HepG2 (cell line): ENCODE measurements around the gene TBC1D21.

Source experiments
- HES4 ChIP-seq: sonication (generic); formaldehyde crosslinking; IDR thresholded peaks from 2 replicates; pipeline ENCODE4 v1.9.0; 2021; ENCODE audit warnings: mild to moderate bottlenecking, missing genetic modification reagents, borderline replicate concordance
- POLR2A ChIP-seq, 2 experiments: IDR thresholded peaks; 2 replicates each; pipeline ENCODE4 v1.6.1; 2011; ENCODE audit warnings: low read depth in 2 of 2, low read length in 2 of 2, mild to moderate bottlenecking in 1 of 2, moderate library complexity in 1 of 2; ENCODE audit not compliant: insufficient read depth in 1 of 2
- RAD51 ChIP-seq: fragments of 450-650 bp; IDR thresholded peaks from 2 replicates; pipeline ENCODE4 v1.6.1; 2016; ENCODE audit warnings: borderline replicate concordance
- SMC3 ChIP-seq: IDR thresholded peaks from 2 replicates; pipeline ENCODE4 v1.6.1; 2011; ENCODE audit warnings: low read length, improper control_type of control experiment
- TF ChIP-seq, protein P1 (sequence below): sonication (generic); formaldehyde crosslinking; IDR thresholded peaks from 2 replicates; pipeline ENCODE4 v1.5.1; 2020; ENCODE audit warnings: mild to moderate bottlenecking, missing genetic modification reagents, moderate library complexity
- TF ChIP-seq, protein P2 (sequence below): sonication (generic); formaldehyde crosslinking; IDR thresholded peaks from 2 replicates; pipeline ENCODE4 v1.5.0; 2020; ENCODE audit warnings: mild to moderate bottlenecking, missing genetic modification reagents, borderline replicate concordance
- TF ChIP-seq, protein P3 (sequence below): sonication (generic); formaldehyde crosslinking; IDR thresholded peaks from 2 replicates; pipeline ENCODE4 v1.5.0; 2020; ENCODE audit warnings: mild to moderate bottlenecking, missing genetic modification reagents, moderate library complexity

DNA sequence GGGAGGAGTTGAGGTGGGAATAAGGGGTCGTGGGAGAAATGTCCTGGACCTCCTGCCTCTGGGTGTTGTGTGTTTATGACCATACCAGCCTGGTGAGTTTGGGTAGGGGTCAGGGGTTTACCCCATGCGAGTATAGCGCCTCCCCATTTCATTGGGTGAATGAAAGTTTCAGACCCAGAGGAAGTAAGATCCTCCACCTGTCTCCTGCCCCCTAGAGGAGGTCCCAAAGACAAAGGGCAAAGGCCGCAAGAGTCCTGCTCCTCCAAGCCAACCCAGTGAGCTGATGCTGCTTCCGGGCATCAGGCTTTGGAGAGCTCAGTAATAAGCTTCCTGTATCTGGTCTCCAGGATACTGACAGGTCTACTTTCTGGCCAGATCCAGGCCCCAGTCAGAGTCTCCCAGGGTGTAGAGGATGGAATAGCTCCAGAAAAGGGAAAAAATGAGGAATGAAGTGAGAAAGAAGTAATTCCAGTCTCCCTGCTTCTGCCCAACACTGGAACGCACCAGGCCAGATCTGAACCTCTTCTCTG lies 6.4 kb upstream of the TBC1D21 start:
- TF ChIP-seq, protein P1, sequence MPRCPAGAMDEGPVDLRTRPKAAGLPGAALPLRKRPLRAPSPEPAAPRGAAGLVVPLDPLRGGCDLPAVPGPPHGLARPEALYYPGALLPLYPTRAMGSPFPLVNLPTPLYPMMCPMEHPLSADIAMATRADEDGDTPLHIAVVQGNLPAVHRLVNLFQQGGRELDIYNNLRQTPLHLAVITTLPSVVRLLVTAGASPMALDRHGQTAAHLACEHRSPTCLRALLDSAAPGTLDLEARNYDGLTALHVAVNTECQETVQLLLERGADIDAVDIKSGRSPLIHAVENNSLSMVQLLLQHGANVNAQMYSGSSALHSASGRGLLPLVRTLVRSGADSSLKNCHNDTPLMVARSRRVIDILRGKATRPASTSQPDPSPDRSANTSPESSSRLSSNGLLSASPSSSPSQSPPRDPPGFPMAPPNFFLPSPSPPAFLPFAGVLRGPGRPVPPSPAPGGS (CRISPR knock-in tag) = no peak
- TF ChIP-seq SMC3 (no peak), RAD51 (no peak), HES4 (CRISPR knock-in tag) (no peak), POLR2A (IDR thresholded peaks at IDR 0.05; ENCODE audit: insufficient read depth in 1 of 2, low read depth in 2 of 2, low read length in 2 of 2) (no peak)
- TF ChIP-seq, protein P2, sequence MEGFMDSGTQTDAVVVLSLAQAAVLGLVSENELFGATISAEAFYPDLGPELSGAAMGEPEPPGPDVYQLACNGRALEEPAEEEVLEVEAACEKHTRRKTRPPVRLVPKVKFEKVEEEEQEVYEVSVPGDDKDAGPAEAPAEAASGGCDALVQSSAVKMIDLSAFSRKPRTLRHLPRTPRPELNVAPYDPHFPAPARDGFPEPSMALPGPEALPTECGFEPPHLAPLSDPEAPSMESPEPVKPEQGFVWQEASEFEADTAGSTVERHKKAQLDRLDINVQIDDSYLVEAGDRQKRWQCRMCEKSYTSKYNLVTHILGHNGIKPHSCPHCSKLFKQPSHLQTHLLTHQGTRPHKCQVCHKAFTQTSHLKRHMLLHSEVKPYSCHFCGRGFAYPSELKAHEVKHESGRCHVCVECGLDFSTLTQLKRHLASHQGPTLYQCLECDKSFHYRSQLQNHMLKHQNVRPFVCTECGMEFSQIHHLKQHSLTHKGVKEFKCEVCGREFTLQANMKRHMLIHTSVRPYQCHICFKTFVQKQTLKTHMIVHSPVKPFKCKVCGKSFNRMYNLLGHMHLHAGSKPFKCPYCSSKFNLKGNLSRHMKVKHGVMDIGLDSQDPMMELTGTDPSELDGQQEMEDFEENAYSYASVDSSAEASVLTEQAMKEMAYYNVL (CRISPR knock-in tag) = no peak
- TF ChIP-seq, protein P3, sequence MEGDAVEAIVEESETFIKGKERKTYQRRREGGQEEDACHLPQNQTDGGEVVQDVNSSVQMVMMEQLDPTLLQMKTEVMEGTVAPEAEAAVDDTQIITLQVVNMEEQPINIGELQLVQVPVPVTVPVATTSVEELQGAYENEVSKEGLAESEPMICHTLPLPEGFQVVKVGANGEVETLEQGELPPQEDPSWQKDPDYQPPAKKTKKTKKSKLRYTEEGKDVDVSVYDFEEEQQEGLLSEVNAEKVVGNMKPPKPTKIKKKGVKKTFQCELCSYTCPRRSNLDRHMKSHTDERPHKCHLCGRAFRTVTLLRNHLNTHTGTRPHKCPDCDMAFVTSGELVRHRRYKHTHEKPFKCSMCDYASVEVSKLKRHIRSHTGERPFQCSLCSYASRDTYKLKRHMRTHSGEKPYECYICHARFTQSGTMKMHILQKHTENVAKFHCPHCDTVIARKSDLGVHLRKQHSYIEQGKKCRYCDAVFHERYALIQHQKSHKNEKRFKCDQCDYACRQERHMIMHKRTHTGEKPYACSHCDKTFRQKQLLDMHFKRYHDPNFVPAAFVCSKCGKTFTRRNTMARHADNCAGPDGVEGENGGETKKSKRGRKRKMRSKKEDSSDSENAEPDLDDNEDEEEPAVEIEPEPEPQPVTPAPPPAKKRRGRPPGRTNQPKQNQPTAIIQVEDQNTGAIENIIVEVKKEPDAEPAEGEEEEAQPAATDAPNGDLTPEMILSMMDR (CRISPR knock-in tag) = 0 out of 2 replicates have a peak, but pooled peaks have one; percentile 24
